A673 (cell line): ENCODE data around the gene TUBA4A. TPM values are rescaled to one million over a fixed set of nuclear protein-coding genes. Genes with fewer than 3 reads are reported as not detected.

ENCODE experiments used
- BruUV-seq: library from RNA; stranded (reverse); fragments of 400-500 nt; replicated peaks from 2 replicates; lab custom pipeline; 2021; lab: Mats Ljungman, UMichigan
- CTCF ChIA-PET: fragments of 300-600 bp; sonication (Branson Sonifier 250); formaldehyde crosslinking; loops from one replicate; lab custom pipeline; 2022; ENCODE audit warnings: antibody characterized with exemption; lab: Charles Lee
- POLR2A ChIA-PET: fragments of 300-600 bp; sonication (Branson Sonifier 250); formaldehyde crosslinking; loops from one replicate; lab custom pipeline; 2022; ENCODE audit warnings: antibody characterized with exemption; ENCODE audit not compliant: low non-redundant PET; lab: Charles Lee
- DNase-seq: peaks from one replicate; pipeline ENCODE4 v3.0.0-alpha.2; 2015; ENCODE audit warnings: low spot score
- H3K27ac ChIP-seq: fragments of 200-600 bp; sonication (generic); 2 replicates; pipeline ENCODE4 v1.5.1; 2016; ENCODE audit warnings: mixed run types, low read depth, mild to moderate bottlenecking, mixed read lengths, antibody characterized with exemption, low read length; ENCODE audit not compliant: poor library complexity, severe bottlenecking
- H3K27me3 ChIP-seq: fragments of 200-600 bp; sonication (generic); replicated peaks from 2 replicates; pipeline ENCODE4 v1.6.1; 2017; ENCODE audit warnings: mixed run types, low read depth, mild to moderate bottlenecking, mixed read lengths, antibody characterized with exemption, low read length; ENCODE audit not compliant: insufficient read depth, poor library complexity
- H3K36me3 ChIP-seq: fragments of 200-600 bp; sonication (generic); 2 replicates; pipeline ENCODE4 v1.6.1; 2016; ENCODE audit warnings: mixed run types, mild to moderate bottlenecking, mixed read lengths, antibody characterized with exemption, low read length; ENCODE audit not compliant: insufficient read depth, poor library complexity, severe bottlenecking
- H3K4me1 ChIP-seq: fragments of 200-600 bp; sonication (generic); 2 replicates; pipeline ENCODE4 v1.6.1; 2017; ENCODE audit warnings: mixed run types, mild to moderate bottlenecking, mixed read lengths, antibody characterized with exemption, low read length; ENCODE audit not compliant: insufficient read depth, poor library complexity, severe bottlenecking
- H3K4me3 ChIP-seq: fragments of 200-600 bp; sonication (generic); 2 replicates; pipeline ENCODE4 v1.5.1; 2016; ENCODE audit warnings: low read depth, mixed run types, mild to moderate bottlenecking, mixed read lengths, low read length; ENCODE audit not compliant: poor library complexity, severe bottlenecking
- H3K9me3 ChIP-seq: fragments of 200-600 bp; sonication (generic); 2 replicates; pipeline ENCODE4 v1.6.1; 2016; ENCODE audit warnings: mixed run types, low read depth, mild to moderate bottlenecking, mixed read lengths, antibody characterized with exemption, low read length; ENCODE audit not compliant: poor library complexity, severe bottlenecking
- CTCF ChIP-seq: fragments of 300-800, 200-600 bp; sonication (generic); conservative IDR thresholded peaks from 2 replicates; pipeline ENCODE4 v1.5.1; 2017; ENCODE audit warnings: low read depth, mild to moderate bottlenecking, antibody characterized with exemption, low read length, moderate library complexity, mixed read lengths
- EZH2 ChIP-seq: fragments of 200-600 bp; sonication (generic); IDR thresholded peaks from 2 replicates; pipeline ENCODE4 v1.6.1; 2017; ENCODE audit warnings: borderline replicate concordance, low read depth, mild to moderate bottlenecking, mixed read lengths, antibody characterized with exemption, low read length; ENCODE audit not compliant: poor library complexity, severe bottlenecking
- intact Hi-C: fragments of 100-400 bp; cut with micrococcal nuclease; formaldehyde crosslinking; loops from one replicate; pipeline ENCODE4 v1.10.0; 2022; ENCODE audit not compliant: unreplicated experiment
- total RNA-seq: library from RNA; stranded (reverse); gene quantifications from 2 replicates; pipeline ENCODE4 v1.2.3, GENCODE V29; 2021

TUBA4A gene
- total RNA-seq, 1 experiment from 2014 or later: 68.0 TPM

- DNase-seq: no peak
- no peak overlapping the region for H3K27ac ChIP-seq
- peaks cover 6% of the 10 kb centered on the region for H3K36me3 ChIP-seq
- TF ChIP-seq CTCF: no peak
- no peak for TF ChIP-seq EZH2
- CTCF ChIA-PET: interaction anchor here (1.1 kb wide), 1 partner anchor 26 kb away, joined by 10 read pairs; no protein-coding TSS in a partner anchor
- H3K4me1 ChIP-seq: peaks cover 37% of the 10 kb centered on the region
- intact Hi-C loops: no loop called here
- peaks cover 22% of the 10 kb centered on the region for H3K27me3 ChIP-seq
- BruUV-seq: no TSS peak
- POLR2A ChIA-PET: no interaction called here
- no peaks in the 10 kb centered on the region for H3K9me3 ChIP-seq
- peak overlapping the region; percentile 71 for H3K4me3 ChIP-seq
Observed at GRCh38 chr2:219252084-219252483, 1.6 kb downstream of the TUBA4A start.

DNA sequence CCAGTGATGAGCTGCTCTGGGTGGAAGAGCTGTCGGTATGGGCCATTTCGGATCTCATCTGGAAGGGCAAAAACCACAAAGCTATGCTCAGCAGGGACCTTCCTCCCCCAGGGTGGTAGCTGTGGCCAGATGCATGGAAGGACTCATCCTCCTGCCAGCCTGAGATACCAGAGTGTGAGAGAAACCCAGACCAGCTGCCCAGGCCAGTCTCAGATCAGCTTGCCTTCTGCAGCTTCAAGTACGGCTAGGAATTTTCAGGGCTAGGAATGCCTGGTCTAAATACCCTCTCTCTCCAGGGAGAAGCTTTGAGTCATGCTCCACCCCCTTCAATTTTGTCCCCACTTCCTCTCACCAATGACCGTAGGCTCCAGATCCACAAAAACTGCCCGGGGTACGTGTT lies 2.1 kb downstream of the TUBA4A start:
- no TSS peak for BruUV-seq
- H3K27me3 ChIP-seq: peaks cover 22% of the 10 kb centered on the region
- no peak for TF ChIP-seq CTCF
- TF ChIP-seq EZH2: no peak
- H3K4me1 ChIP-seq: peaks cover 37% of the 10 kb centered on the region
- no peak overlapping the region for H3K27ac ChIP-seq
- CTCF ChIA-PET: no interaction called here
- peaks cover 10% of the 10 kb centered on the region for H3K36me3 ChIP-seq
- POLR2A ChIA-PET: no interaction called here
- H3K4me3 ChIP-seq: peak overlapping the region; percentile 71
- no peaks in the 10 kb centered on the region for H3K9me3 ChIP-seq
- intact Hi-C loops: no loop called here
- no peak for DNase-seq

DNA sequence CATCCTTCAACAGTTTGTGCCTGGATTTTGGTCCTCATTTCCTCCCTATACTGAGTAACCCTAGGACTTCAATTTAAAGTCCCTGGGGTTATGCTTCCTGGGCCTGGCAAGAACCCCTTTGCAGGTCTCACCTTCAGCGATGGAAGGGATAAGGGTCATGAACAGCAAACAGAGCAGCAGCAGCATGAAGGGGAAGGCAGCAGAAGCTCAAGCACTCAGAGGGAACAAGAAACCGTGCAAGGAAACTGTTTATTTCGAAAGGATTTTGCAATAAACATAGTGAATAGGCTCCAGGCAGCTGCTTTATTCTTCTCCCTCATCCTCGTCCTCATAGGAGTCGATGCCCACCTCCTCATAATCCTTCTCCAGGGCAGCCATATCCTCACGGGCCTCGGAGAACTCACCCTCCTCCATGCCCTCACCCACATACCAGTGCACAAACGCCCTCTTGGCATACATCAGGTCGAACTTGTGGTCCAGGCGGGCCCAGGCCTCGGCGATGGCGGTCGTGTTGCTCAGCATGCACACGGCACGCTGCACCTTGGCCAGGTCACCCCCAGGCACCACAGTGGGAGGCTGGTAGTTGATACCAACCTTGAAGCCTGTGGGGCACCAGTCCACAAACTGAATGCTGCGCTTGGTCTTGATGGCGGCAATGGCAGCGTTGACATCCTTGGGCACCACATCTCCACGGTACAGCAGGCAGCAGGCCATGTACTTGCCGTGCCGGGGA lies 3.5 kb downstream of the TUBA4A start:
- Histone ChIP-seq H3K4me1 (peaks cover 43% of the 10 kb centered on the region), H3K27ac (peak overlapping the region; percentile 87), H3K36me3 (peaks cover 10% of the 10 kb centered on the region), H3K9me3 (no peaks in the 10 kb centered on the region), H3K27me3 (peaks cover 12% of the 10 kb centered on the region), H3K4me3 (no peak overlapping the region)
- TF ChIP-seq EZH2 (no peak), CTCF (no peak)
- no TSS peak for BruUV-seq
- ChIA-PET POLR2A (no interaction called here), CTCF (interaction anchor here (0.9 to 1.0 kb wide), 2 partner anchors 27 to 45 kb away, joined by 3 read pairs; no protein-coding TSS in a partner anchor)
- intact Hi-C loops: no loop called here
- no peak for DNase-seq
